Ovary (tissue), 3 donors: Measurements from ENCODE around the gene PKP3.

Experiments
- CTCF ChIP-seq, 3 donors: fragments of 450-650 bp in 2 of 3; fragments of 200-600 bp in 1 of 3; IDR thresholded peaks; one replicate each; pipeline versions ENCODE4 v1.5.1 to v1.8.0; 2016 to 2022; ENCODE audit warnings: antibody characterized with exemption in 3 of 3, mild to moderate bottlenecking in 1 of 3
- POLR2A ChIP-seq: fragments of 450-650 bp; IDR thresholded peaks from one replicate; pipeline ENCODE4 v1.6.1; 2017; ENCODE audit warnings: antibody characterized with exemption, mild to moderate bottlenecking, moderate library complexity
- donor health status: DM: no; HTN: no; CAD: no.

GRCh38 chr11:400241-400689 is 6.3 kb downstream of the PKP3 start:
- TF ChIP-seq CTCF (IDR thresholded peaks at IDR 0.05) (no peak), POLR2A (no peak)
